Measurements from ENCODE around the gene EPHB6.

EPHB6 gene

DNA sequence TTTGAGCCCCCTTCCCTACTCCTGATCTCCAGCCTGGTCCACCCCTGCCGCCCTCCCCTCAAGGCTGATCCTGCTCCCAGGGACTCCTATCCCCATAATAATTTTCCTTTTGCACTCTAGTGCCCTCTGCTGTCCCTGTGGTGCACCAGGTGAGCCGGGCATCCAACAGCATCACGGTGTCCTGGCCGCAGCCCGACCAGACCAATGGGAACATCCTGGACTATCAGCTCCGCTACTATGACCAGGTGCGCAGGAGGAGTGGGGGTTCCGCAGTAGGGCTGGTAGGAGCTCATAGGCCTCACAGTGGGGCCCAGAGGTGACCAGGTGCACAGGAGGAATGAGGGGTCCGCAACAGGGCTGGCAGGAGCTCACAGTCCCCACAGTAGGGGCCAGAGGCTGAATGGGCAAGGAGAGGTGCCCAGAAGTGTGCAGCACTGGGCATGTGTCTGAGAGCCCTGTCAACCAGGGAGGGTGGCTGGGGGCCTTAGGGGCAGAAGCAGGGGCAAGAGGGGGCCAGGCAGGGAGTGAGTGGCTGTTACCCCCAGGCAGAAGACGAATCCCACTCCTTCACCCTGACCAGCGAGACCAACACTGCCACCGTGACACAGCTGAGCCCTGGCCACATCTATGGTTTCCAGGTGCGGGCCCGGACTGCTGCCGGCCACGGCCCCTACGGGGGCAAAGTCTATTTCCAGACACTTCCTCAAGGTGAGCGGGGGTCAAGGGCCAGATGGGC is 11.7 kb downstream of the EPHB6 start:
- DNase-seq (ENCODE audit: low read depth): no peak

DNA sequence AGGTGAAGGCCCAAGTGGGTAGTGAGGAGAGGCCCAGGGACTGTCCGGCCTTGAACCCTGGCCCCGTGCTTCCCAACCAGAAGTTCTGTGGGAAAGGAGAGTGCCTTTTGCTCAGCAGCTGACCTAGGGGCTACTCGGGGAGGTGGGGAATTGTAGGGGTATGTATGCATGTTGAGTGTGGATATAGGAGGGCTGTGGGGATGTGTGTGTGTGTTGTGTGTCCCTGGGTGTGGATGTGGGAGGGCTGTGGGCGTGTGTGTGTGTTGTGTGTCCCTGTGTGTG is 12.2 kb downstream of the EPHB6 start:
- no peak for DNase-seq (ENCODE audit: low read depth)

DNA sequence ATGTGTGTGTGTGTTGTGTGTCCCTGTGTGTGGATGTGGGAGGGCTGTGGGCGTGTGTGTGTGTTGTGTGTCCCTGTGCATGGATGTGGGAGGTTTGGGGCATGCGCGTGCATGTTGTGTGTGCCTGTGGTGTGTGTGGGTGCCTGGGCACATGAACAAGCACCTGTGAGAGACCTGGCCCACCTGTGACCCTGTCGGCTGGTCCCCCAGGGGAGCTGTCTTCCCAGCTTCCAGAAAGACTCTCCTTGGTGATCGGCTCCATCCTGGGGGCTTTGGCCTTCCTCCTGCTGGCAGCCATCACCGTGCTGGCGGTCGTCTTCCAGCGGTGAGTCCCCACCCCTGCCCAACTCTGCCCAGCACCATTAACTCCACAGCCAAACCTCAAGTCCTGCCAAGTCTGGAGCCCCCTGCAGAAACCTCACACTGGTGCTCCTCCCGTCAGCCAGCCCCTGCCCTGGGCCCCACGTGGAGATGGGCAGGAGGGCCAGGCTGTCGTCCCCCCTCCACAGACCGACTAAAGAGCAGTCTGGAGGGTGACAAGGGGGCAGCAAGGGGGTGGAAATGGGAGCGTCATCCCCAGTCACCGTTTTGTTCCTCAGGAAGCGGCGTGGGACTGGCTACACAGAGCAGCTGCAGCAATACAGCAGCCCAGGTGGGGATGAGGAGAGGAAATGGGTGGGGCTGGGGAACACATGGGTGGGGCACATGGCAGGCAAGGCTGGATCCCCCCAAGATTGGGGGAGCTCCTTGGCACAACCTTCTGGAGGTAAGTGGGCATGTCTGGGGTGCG is 12.7 kb downstream of the EPHB6 start:
- DNase-seq (ENCODE audit: low read depth): no peak

DNA sequence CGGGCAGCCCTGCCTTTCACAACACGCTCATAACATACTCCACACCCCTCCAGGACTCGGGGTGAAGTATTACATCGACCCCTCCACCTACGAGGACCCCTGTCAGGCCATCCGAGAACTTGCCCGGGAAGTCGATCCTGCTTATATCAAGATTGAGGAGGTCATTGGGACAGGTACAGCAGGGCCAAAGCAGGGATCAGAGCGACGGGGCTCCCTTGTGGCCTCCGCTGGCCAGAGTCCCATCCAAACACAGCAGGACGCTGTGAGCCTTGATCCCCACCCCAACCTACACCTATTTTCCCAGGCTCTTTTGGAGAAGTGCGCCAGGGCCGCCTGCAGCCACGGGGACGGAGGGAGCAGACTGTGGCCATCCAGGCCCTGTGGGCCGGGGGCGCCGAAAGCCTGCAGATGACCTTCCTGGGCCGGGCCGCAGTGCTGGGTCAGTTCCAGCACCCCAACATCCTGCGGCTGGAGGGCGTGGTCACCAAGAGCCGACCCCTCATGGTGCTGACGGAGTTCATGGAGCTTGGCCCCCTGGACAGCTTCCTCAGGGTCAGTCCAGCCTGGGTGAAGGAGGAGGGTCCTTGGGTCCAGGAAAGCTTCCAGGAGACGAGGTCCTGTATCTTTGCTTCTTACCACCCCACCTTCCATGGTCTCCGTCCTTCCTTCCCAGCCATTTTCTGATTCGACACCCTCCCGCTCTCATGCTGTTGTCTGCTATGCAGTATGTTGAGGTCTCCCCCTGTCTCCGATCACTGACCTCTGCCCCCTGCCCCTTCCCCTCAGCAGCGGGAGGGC is 13.5 kb downstream of the EPHB6 start:
- DNase-seq (ENCODE audit: low read depth): no peak

DNA sequence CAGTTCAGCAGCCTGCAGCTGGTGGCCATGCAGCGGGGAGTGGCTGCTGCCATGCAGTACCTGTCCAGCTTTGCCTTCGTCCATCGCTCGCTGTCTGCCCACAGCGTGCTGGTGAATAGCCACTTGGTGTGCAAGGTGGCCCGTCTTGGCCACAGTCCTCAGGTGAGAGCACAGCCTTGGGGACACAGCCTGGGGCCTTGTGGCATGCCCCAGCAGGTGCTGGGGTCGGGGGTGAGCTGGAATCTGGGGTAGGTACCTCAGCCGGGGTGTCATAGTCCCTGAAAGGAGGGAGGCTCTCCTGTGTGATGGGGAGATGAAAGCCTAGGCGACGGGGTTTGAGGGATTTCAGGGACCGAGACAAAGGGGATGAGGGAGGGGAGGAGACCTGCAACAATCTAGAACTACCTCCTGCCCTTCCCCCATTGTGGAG is 14.1 kb downstream of the EPHB6 start:
- DNase-seq (ENCODE audit: low read depth): no peak

DNA sequence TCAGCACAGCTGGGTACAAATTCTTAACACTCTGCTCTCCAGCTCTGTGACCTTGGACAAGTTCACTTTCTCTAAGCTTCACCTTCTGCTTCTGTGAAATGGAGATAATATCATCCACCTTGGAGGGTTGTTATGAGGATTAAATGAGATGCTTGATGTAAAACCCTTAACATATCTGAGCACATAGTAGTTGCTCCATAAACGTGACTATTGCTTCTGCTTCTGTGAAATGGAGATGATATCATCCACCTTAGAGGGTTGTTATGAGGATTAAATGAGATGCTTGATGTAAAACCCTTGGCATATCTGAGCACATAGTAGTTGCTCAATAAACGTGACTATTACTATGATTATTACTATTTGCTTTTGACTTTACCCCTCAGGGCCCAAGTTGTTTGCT is 14.6 kb downstream of the EPHB6 start:
- DNase-seq (ENCODE audit: low read depth): no peak

DNA sequence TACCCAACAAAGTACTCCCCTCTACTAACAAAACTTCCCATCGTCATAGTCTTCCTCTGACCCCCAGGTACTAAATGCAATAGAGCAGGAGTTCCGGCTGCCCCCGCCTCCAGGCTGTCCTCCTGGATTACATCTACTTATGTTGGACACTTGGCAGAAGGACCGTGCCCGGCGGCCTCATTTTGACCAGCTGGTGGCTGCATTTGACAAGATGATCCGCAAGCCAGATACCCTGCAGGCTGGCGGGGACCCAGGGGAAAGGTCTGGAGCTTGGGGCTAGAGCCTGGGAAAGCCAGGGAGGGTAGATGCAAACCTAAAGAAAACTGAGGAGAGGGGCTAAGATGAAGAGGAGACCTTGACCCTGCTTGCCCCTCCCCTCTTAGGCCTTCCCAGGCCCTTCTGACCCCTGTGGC is 15.3 kb downstream of the EPHB6 start:
- no peak for DNase-seq (ENCODE audit: low read depth)

DNA sequence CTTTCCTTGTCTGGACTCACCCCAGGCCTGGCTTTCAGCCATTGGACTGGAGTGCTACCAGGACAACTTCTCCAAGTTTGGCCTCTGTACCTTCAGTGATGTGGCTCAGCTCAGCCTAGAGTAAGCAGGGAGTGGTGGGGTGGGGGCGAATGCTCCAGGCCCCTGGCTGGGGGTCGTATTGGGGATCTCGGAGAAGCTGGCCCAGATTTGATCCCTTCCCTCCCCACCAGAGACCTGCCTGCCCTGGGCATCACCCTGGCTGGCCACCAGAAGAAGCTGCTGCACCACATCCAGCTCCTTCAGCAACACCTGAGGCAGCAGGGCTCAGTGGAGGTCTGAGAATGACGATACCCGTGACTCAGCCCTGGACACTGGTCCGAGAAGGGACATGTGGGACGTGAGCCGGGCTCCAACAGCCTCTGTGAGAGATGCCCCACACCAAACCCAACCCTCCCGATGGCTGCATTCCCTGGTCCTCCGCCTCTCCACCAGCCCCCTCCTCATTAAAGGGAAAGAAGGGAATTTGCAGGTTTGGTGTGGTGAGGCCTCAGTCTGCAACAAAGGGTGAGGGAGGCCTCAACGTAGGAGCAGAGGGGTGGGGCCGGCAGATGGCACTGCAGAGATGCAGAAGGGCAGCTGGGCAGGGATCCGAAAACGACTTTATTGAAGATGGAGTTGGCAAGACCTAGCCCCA is 15.8 kb downstream of the EPHB6 start:
- no peak for DNase-seq (ENCODE audit: low read depth)

DNA sequence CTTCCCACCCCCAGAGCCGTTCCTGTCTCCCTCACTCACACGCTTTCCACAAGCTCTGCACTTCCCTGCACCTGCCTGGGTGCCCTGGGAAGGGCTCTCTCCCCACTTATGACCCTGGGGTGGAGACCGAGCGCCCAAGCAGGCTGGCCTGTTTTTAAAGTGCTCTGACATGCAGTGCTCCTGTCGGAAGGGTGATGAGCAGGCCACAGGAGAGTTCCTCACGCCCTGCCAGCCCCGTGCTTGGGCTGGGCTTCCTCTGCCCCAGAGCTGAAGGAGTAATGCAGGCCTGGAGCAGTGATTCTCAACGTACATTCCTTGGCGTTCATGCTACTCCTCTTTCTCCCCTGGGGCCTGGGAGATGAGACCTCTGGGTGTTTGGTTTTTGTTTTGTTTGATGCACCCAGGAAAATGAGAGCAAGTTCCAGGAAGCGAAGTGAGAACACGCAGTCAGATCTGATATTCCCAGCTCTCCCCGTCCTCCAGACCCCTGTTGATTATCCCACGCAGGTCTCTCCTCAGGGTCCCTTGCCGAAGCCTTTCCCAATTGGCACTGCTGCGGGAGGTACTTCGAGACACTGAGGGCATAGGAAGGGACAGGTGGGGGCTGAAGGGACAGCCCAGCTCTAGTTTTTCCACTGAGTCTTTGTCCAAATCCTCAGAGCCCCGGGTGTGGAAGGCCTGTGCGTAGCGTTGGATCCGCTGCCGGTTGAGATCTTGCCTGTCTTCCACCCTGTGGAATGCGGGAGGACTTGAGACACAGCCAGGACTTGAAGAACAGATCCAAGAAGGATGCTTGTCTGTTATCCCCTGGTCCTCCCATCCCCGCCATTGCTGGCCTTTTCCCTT is 16.6 kb downstream of the EPHB6 start:
- DNase-seq (ENCODE audit: low read depth): no peak

DNA sequence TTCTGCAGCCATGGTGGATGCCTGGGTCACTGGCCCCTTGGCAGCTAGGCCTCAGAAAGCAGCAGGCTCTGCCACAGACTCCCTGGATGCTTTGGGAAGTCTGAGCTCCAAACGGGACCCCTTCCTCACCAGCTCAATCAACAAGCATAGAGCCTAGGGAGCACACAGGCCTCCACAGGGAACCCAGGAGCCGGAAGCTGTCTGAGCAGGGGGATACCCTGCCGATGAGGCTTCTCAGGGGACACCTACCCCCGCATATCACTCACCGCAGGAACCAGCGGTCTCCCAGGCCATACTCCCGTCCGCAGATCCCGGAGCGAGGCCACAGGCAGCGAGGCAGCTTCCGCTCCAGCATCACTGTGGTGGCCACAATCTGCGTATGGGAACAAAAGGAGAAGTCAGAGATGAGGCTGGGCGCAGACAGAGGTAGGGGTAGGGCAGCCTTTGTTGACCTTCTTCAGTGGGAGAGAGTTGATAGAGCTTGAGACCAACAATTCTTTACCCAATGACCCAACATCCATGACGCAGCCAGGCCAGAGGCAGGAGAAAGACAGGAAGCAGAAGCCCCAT is 17.3 kb downstream of the EPHB6 start:
- DNase-seq (ENCODE audit: low read depth): no peak

DNA sequence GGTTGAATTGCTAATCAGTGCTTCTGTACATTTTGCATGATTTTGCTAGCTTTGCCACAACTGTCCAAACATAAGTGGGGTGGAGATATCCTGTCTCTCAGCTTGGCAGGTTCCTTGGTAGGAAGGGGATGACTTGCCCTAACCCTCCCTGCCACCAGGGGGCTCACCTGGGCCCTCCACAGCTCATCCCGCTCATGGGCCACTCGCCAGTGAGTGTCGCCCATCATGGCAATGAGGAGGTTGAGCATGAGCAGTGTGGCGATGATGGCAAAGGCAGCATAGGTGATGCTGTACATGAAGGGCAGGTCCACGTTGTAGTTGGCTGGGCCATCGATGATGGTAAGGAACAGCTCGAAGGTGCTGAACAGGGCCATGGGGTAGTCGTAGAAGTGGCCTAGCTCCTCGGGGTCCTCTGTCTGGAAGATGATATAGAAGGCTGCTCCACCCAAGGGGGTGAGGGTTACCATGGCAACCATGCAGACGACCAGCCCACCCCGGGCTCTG is 18.5 kb downstream of the EPHB6 start:
- peak; percentile 42 for DNase-seq (ENCODE audit: low read depth)

DNA sequence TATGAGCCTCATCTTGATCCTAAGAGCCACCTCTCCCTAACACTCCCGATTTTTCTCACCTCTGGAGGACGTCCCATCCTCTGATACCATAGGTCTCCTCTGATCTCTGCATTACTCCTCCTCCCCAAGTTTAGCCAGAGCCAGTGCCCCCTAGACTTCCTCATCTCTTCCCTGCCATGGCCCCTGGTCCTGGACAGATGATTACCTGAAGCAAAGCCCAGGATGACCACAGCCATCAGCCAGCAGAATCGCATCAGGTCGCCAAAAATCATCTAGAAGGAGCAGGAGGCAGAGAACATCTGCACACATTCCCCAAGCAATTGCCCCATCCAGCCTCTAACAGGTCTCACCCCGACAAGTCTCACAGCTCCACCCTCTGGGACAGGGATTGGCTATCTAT is 19.0 kb downstream of the EPHB6 start:
- no peak for DNase-seq (ENCODE audit: low read depth)

DNA sequence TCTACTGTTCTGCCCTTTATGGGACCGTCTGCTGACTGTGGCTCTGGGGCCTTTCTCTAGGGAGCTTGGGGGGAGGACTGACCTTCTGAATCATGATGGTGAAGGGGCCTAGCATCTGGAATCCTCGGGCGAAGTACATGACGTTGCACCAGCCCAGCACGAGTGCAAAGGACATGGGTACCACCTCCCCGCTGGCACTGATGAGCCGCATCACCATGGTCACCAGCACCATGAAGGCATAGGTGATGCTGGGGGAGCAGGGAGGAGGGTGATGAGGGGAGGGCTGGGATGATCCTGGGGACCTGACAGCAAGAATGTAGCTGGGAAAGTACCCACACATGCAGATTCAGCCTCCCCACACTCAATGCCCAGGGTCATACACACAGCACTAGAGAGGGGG is 19.5 kb downstream of the EPHB6 start:
- no peak for DNase-seq (ENCODE audit: low read depth)

DNA sequence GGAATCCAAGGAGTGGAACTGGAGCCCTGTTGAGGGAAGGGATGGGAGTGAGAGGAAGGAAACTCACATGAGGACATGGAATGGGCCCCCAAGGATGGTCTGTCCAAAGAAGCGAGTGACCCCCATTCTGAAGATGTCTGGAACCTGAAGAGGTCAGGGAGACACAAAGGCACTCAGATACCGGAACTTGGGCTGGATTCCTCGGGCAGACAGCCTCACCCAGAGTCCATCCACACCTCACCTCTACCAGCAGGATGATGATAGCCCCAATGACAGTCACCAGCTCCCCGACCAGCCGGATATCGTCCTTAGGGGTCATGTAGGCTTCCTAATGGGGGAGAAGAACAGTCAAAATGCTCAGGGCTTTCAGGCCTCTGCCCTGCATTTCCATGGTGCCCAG is 20.0 kb downstream of the EPHB6 start:
- no peak for DNase-seq (ENCODE audit: low read depth)

DNA sequence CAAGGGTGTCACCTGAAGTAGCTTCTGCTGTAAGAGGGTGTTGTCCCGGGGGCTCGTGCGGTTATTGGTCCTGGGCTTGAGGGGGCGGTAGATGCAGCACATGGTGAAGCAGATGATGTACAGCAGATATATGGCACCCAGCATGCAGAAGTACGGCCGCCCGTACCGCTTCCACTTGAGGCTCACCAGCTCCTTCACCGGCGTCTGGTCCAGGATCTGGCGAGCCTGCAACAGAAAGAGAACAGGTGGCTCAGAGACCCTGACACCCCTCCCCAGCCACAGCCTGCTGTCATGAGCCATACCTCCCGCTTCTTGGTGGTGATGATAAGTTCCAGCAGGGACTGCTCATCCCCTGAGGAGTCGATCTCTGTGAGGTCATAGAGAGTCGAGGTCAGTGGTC is 20.6 kb downstream of the EPHB6 start:
- no peak for DNase-seq (ENCODE audit: low read depth)

DNA sequence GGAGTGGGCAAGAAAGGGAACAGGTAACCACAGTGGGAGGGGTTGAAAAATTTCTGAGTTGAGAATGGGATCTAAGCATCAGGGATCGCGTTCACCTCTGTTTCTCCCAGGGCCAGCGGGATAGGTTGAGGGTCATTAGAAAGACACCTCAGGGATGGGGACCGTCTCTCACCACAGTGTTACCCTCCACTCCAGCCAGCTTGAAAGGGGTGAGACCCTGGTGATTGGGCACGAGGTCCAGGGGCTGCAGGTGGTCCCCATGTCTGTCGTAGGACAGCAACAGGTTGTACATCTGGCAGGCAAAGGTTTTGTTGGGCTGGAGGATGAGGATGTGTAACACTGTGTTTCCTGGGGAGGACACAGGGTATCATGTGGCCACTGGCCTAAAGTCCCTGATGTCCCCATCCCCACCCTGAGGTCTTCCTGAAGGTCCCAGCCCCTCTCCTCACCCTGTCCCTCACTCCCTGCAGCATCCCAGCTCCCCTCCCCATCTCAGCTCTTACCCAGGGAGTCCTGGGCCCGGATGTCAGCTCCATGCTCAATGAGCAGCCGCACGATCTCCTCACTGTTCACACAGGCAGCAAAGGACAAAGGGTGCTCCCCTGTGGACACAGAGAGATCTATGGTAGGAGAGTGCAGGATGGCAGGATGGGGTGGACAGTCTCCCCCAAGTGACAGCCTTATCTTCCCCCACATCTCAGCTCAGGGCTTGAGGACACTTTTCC is 21.5 kb downstream of the EPHB6 start:
- DNase-seq (ENCODE audit: low read depth): no peak

DNA sequence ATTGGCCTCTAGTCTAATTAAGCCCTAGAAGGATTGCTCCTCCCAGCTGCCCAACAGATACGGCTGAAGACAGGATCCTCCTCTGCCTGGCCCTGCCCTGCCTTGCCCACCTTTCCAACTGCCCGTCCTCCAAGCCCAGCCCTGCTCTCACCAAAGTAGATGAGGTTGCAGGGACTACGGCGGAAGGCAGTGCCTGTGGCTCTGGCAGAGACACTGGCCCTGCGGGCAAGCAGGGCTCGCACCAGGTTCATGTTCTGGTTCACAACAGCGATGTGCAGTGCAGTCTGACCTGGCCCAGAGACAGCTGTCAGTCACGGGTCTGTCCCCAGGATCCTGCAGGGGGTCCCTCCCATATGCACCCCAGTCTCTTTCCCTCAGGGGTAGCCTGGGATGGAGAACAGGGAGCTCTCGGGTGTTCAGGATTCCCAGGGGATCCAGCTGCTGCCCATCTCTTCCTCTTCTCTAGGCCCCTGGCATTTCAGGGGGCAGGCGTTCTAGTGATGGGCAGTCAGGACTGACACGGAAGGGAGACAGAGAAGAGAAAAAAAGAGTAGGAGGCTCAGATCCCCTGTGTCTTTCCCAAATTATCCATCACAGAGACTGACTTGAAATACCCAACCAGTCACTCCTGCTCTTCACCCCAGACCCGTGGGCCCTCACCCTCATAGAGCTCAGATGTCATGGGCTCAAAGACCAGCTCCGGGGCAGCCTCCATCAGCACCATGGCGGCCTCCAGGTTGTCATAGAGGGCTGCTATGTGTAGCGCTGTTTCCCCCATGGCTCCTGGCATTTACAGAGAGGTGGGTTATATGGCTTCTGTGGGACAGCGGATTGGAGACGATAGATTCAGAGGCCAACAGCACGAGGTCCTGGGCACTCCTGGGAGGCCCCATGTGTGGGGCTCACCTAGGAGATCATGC is 22.4 kb downstream of the EPHB6 start:
- DNase-seq (ENCODE audit: low read depth): no peak

DNA sequence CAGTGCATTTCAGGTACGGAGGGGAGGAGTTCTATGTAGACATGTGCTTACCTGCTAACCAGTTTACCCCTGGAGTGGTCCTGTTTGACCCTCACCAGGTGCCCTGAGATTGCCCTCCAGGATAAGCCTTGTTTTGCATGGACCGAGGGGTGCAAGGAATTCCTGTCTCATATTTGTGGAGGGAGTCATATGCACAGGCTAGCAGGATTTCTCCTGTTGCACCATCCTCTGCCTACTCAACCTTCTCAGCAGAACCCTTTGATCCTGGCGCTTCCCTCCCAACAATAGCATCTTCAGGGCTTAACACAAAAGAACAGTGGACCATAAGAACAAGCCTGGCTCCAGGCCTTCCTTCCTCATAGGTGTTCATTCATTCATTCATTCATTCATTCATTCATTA is 23.4 kb downstream of the EPHB6 start:
- DNase-seq (ENCODE audit: low read depth): no peak

DNA sequence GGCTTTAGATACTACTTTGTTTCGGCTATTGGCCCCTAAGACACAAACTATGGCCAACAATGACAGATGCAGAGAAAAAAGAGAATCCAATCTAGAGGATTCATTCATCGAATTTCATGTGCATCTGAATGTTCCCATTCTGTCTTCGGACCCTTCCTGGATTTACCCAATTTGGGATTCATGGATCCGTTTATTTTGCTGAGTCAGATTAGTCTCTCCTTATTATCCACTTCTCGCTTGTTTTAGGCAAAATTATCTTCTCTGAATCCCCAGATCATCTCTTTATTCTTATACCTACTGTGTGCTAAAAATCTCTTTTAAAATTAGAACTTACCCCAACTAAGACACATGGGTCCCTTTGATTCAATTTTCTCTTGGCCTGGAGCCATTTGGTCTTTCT is 24.2 kb downstream of the EPHB6 start:
- no peak for DNase-seq (ENCODE audit: low read depth)

Data from activated T-cell treated with anti-CD3 and anti-CD28 coated beads for 48 hours (primary cell).